ENCODE results near the gene ABAT.

GRCh38 chr16:8718851-8719680 lies 44.6 kb downstream of the ABAT start:
- TF ChIP-seq CTCF (IDR thresholded peaks at IDR 0.05), result no peak
- TF ChIP-seq EZH2 (IDR thresholded peaks at IDR 0.05; ENCODE audit: borderline replicate concordance, insufficient read depth, low read depth, low read length, poor library complexity, severe bottlenecking), result no peak

Data from B cell (primary cell).